ENCODE data around the gene BRSK2. TPM values are rescaled to one million over a fixed set of nuclear protein-coding genes. Genes with fewer than 3 reads are reported as not detected.

BRSK2 gene
- total RNA-seq, 4 donors from 2014 or later: 1.4 to 8.6 (median 2.0) TPM

DNA sequence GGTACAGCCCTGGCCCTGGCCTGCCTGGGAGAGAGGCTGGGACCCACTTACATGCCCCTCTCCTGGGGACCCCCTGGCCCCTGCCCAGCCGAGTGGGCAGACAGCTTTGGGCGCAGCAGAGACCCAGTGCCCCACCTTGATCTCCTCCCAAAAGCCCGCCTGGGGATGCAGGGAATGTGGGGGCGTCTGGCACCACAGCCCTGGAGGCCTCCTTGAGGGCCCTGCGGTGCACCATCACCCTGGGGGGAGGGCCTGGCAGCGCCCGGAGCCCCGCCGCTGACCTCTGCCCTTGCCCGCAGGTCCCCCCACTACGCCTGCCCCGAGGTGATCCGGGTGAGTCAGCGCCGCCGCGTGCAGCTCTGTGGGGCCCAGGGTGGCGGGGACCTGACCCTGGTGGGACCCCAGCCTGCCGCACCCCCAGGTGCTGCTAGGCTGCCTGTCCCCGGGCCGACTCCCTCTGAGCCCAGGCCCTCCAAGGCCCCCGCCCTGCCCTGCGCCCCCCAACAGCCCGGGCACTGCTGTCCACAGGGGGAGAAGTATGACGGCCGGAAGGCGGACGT, 53.2 kb downstream of the BRSK2 start:
- no peak overlapping the region for H3K4me3 ChIP-seq
- H3K27me3 ChIP-seq: peaks cover 87% of the 10 kb centered on the region
- no peaks in the 10 kb centered on the region for H3K36me3 ChIP-seq
- H3K27ac ChIP-seq: no peak overlapping the region
- no peaks in the 10 kb centered on the region for H3K4me1 ChIP-seq
- no peak for ATAC-seq
- TF ChIP-seq, protein P1, sequence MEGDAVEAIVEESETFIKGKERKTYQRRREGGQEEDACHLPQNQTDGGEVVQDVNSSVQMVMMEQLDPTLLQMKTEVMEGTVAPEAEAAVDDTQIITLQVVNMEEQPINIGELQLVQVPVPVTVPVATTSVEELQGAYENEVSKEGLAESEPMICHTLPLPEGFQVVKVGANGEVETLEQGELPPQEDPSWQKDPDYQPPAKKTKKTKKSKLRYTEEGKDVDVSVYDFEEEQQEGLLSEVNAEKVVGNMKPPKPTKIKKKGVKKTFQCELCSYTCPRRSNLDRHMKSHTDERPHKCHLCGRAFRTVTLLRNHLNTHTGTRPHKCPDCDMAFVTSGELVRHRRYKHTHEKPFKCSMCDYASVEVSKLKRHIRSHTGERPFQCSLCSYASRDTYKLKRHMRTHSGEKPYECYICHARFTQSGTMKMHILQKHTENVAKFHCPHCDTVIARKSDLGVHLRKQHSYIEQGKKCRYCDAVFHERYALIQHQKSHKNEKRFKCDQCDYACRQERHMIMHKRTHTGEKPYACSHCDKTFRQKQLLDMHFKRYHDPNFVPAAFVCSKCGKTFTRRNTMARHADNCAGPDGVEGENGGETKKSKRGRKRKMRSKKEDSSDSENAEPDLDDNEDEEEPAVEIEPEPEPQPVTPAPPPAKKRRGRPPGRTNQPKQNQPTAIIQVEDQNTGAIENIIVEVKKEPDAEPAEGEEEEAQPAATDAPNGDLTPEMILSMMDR (IDR thresholded peaks at IDR 0.05): no peak
- TF ChIP-seq POLR2A (IDR thresholded peaks at IDR 0.05): no peak
- no peak for TF ChIP-seq EP300 (IDR thresholded peaks at IDR 0.05)
- no peak for TF ChIP-seq POLR2AphosphoS5 (IDR thresholded peaks at IDR 0.05)
- H3K9me3 ChIP-seq: no peaks in the 10 kb centered on the region
- WGBS, 2 donors (ENCODE audit: low coverage in 1 of 2): no CpG with 5 or more reads among the region's 28 CpGs

DNA sequence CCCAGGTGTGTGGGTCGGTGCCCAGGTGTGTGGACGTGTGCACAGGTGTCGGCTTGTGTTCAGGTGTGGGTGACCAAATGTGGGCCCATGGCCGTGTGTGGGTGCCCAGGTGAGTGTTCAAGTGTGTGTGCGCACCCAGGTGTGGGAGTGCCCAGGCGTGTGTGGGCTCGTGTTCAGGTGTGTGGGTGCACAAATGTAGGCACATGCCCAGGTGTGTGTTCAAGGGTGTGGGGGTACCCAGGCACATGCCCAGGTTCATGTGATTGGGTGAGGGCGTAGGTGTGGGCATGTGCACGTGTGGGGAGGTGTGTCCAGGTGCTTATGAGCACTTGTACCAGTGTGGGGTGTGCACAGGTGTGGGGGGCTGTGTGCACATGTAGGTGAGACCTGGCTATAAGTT, 54.0 kb downstream of the BRSK2 start:
- Histone ChIP-seq H3K9me3 (no peaks in the 10 kb centered on the region), H3K4me3 (no peak overlapping the region), H3K27ac (no peak overlapping the region), H3K27me3 (peaks cover 87% of the 10 kb centered on the region), H3K36me3 (no peaks in the 10 kb centered on the region), H3K4me1 (no peaks in the 10 kb centered on the region)
- WGBS, 2 donors (ENCODE audit: low coverage in 1 of 2): 83 to 92% methylated on average over 5 of the region's 9 CpGs
- ATAC-seq: no peak
- TF ChIP-seq, protein P1 (IDR thresholded peaks at IDR 0.05): no peak
- no peak for TF ChIP-seq EP300 (IDR thresholded peaks at IDR 0.05)
- no peak for TF ChIP-seq POLR2AphosphoS5 (IDR thresholded peaks at IDR 0.05)
- TF ChIP-seq POLR2A (IDR thresholded peaks at IDR 0.05): no peak

DNA sequence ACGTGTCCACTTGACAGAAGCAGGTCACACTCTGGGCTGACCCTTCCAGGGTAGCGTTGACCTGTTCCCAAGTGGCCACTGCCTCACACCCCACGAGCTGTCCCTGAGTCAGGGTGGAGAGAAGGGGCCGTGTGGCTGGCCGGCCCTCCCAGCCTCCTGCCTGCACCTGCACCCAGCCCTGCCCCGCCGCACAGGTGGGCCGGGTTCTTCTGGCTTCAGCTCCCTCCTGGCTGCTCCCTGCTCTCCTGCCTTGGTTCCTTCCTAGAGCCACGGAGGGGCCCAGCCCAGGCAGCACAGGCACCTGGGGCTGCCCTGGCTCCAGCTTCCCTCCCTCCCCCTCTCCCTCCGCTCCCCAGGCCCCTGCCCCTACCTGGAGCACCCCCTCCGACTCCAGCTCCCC, 54.6 kb downstream of the BRSK2 start:
- H3K27ac ChIP-seq: no peak overlapping the region
- H3K36me3 ChIP-seq: no peaks in the 10 kb centered on the region
- no peak for TF ChIP-seq POLR2A (IDR thresholded peaks at IDR 0.05)
- TF ChIP-seq, protein P1 (IDR thresholded peaks at IDR 0.05): no peak
- no peak for TF ChIP-seq EP300 (IDR thresholded peaks at IDR 0.05)
- TF ChIP-seq POLR2AphosphoS5 (IDR thresholded peaks at IDR 0.05): no peak
- H3K9me3 ChIP-seq: no peaks in the 10 kb centered on the region
- H3K4me3 ChIP-seq: no peak overlapping the region
- no peaks in the 10 kb centered on the region for H3K4me1 ChIP-seq
- ATAC-seq: no peak
- H3K27me3 ChIP-seq: peaks cover 87% of the 10 kb centered on the region
- WGBS, 2 donors (ENCODE audit: low coverage in 1 of 2): no CpG with 5 or more reads among the region's 11 CpGs

DNA sequence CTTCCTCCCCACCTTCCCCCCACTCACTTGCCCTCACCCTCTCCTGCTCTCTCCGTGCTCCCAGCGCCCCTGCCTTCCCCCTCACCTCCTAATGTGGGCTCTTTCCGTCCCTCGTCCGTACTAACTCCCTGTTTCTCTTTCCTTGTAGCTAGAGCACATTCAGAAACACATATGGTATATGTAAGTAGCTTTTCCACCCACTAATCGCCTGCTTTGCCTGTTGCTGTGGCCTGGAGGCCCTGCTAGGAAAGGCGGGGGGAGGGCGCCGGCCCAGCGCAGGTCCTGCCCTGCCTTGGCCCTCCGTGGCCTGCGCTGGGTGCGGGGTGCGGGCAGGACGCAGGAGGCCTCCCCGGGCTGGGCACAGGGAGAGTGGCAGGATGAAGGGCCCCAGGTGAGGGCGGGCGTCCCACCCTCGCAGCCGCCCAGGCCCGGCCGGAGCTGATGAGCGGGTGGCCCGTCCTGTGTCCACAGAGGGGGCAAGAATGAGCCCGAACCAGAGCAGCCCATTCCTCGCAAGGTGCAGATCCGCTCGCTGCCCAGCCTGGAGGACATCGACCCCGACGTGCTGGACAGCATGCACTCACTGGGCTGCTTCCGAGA, 55.2 kb downstream of the BRSK2 start:
- Histone ChIP-seq H3K4me1 (no peaks in the 10 kb centered on the region), H3K9me3 (no peaks in the 10 kb centered on the region), H3K27me3 (peaks cover 87% of the 10 kb centered on the region), H3K27ac (no peak overlapping the region), H3K36me3 (no peaks in the 10 kb centered on the region), H3K4me3 (no peak overlapping the region)
- TF ChIP-seq EP300 (IDR thresholded peaks at IDR 0.05) (no peak), POLR2AphosphoS5 (IDR thresholded peaks at IDR 0.05) (no peak), POLR2A (IDR thresholded peaks at IDR 0.05) (no peak)
- TF ChIP-seq, protein P1 (IDR thresholded peaks at IDR 0.05): no peak
- 63% methylated on average over 2 of the region's 32 CpGs; no CpG with 5 or more reads in 1 of the 2 donors for WGBS, 2 donors (ENCODE audit: low coverage in 1 of 2)
- ATAC-seq: no peak

Measured in gastroesophageal sphincter (tissue), 4 donors.